Fibroblast of villous mesenchyme (primary cell): Measurements from ENCODE around the gene YPEL3. TPM values are rescaled to one million over a fixed set of nuclear protein-coding genes. Genes with fewer than 3 reads are reported as not detected.

ENCODE experiments used
- DNase-seq: peaks from one replicate; pipeline ENCODE4 v3.0.0-alpha.2; 2010; ENCODE audit warnings: low read depth
- H3K4me3 ChIP-seq: 2 replicates; pipeline ENCODE4 v1.5.1; 2011; ENCODE audit warnings: low read depth, mild to moderate bottlenecking, low read length
- total RNA-seq: library from RNA; depleted of rRNA; stranded (reverse); fragments of >200 nt; gene quantifications from 2 replicates; pipeline ENCODE4 v1.2.3, GENCODE V29; 2012
- TF ChIP-seq, protein P1 (sequence below): IDR thresholded peaks from 2 replicates; pipeline ENCODE4 v1.5.1; 2012; ENCODE audit warnings: low read depth, mild to moderate bottlenecking, low read length; ENCODE audit not compliant: insufficient read depth

Gene YPEL3
- total RNA-seq, 1 donor, result 8.6 TPM

DNA sequence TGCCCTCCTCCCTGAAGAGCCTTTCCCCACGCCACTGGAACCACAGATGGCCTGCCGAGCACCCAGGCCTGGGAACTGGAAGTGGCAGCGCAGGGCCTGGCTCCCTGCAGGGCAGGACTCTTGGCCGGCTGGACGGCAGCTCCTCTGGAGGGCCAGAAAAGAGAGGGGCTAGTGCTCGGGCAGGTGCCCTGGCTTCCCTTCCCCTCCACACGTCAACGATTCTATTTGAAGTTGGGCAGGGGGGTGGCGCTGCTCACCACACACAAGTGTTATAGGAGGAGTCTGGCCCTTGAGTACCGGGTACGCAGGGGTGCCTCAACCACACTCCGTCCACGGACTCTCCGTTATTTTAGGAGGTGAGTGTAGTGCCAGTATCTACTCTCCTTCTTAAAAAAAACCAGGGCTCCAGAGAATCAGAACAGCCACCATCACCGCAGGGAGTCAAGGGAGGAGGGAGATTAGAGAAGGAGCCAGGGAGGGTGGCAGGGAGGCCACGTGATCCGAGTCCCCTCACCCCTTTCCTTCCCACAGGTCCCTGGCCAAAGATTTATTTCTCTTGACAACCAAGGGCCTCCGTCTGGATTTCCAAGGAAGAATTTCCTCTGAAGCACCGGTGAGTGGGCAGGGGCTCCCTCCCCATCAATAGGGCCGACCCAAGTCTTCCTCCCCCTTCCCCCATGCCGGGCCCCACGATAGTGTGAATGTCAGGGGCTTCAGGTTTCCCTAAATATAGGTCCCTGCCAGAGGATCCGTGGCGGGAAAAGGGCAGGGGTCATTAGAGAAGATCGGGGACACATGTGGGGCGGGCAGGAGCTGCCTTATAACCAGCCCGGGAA is 31.9 kb downstream of the YPEL3 start:
- TF ChIP-seq, protein P1, sequence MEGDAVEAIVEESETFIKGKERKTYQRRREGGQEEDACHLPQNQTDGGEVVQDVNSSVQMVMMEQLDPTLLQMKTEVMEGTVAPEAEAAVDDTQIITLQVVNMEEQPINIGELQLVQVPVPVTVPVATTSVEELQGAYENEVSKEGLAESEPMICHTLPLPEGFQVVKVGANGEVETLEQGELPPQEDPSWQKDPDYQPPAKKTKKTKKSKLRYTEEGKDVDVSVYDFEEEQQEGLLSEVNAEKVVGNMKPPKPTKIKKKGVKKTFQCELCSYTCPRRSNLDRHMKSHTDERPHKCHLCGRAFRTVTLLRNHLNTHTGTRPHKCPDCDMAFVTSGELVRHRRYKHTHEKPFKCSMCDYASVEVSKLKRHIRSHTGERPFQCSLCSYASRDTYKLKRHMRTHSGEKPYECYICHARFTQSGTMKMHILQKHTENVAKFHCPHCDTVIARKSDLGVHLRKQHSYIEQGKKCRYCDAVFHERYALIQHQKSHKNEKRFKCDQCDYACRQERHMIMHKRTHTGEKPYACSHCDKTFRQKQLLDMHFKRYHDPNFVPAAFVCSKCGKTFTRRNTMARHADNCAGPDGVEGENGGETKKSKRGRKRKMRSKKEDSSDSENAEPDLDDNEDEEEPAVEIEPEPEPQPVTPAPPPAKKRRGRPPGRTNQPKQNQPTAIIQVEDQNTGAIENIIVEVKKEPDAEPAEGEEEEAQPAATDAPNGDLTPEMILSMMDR, result no peak
- peak; percentile 44 for DNase-seq
- H3K4me3 ChIP-seq, result peak overlapping the region; percentile 92

DNA sequence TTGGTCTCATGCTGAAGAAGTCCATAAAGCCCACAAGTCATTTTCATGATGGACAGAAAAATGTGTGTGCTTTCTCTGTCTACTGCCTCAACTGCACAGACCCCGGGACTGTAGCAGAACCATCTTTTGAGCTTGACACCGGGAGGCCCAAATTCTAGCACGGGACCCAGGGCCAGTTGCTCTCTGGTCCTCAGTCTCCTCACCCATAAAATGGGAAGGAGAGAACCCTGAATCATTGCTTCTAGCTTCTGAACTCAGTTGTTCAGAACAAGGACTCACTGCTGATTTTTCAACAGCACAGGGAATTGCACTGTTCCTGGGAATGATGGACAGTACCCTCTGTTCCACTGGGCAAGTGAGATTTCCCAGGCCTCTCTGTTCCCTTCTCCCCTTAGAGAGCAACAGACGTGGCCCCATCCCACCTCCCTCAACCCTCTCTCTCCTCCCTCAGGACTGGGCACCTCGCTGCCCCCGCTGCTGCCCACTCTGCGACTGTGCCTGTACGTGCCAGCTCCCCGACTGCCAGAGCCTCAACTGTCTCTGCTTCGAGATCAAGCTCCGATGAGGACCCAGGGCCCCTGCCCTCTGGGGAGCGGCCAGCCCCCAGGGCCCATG is 32.6 kb downstream of the YPEL3 start:
- no peak overlapping the region for H3K4me3 ChIP-seq
- no peak for DNase-seq

DNA sequence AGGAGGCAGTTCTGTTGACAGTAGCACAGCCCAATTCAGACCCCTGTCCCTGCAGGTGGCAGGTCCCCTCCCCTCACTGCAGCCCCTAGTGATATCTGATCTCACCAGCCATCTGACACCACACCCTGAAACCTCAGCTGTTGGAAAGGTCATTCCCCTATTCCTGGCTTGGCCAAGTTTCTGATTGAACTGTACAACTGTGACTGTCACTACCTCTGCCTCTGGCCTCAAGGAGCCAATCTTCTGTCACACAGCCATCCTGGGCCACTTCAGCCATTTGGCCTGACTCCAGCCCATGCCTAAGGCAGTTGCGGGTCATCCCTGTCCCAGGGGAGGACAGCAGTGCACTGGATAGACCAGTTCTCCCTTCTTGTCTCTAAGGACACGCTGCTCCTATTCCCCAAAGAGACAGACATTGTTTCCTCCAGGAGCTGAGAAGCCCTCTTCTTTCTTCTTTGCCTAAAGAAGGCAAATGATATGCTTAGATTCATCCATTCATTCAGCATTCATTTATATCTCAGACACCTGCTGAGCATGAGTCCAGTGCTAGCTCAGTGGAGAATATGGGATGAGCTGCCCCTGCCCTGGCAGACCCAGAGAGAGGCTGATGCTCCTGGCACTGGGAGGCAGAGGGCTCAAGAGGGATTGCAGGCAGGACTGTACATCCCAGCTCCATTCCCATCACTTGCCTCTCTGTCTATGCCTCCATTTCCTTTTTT is 35.0 kb downstream of the YPEL3 start:
- TF ChIP-seq, protein P1, result no peak
- no peak for DNase-seq
- no peak overlapping the region for H3K4me3 ChIP-seq

More for the DNA sequence above, 32.6 kb downstream of the YPEL3 start:
- TF ChIP-seq, protein P1, result no peak

DNA sequence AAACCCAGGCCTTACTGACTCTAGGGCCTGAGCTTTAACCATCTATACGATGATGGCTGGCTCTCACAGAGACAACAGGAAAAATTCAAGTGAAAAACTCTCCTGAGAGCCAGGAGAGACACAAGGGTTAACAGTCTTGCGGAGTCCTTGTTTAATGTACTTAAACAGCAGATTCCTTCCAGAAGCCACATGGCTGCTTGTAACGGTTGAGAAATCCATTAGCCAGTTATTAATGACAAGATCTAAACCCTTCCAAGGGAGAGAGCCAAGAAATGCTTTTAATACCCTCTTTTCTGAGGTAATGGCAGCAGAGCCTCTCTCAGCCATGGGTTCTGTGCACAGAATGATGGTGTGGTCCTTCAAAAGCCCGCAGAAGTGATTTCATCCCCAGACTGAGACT is 35.7 kb downstream of the YPEL3 start:
- TF ChIP-seq, protein P1, result no peak
- H3K4me3 ChIP-seq, result no peak overlapping the region
- peak; percentile 37 for DNase-seq

DNA sequence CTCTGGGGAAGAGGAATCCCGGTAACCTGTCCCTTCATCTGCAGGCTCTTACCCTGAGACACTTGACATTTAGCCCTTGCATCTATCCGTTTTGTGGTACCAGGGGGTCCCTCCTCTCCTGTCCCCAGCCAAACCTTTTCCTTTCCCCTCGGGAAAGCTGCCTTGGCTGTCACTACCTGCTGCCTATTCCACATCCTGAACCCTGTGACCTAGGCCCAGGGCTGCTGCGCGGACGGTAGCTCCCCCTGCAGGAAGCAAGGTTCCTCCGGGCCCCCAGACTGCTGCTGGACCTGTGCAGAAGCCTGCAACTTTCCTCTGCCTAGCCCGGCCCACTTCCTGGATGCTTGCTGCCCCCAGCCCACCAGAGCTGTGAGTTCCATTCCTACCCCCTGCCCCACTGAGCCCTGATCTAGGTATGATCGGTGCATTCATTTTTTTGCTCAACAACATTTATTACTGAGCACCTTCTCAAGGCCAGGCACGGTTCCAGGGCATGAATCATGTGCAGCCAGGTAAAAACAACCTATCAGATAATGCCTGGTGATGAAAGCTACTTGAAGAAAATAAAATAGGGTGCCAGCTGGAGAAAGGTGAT is 41.0 kb downstream of the YPEL3 start:
- DNase-seq, result peak; percentile 28
- TF ChIP-seq, protein P1, result peak; percentile 66

DNA sequence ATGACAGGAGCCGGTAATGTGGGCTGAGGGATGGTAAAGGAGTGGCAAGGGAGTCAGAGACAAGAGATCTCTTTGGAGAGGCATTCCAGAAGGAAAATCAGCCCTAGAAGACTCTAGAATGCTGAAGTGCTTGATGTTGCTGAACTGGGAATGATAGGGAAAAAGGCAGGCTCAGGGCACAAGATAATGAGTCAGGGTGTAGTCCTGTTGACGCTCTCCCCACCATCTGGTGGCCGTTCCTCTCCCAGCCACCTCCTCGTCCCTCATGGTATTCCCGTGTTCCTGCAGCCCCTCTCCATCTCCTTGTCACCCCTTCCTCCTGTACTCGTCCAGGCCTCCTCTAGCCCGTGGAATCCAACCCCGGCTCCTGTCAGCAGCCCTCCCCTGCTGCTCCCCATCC is 41.6 kb downstream of the YPEL3 start:
- DNase-seq, result no peak
- peak overlapping the region; percentile 15 for H3K4me3 ChIP-seq
- TF ChIP-seq, protein P1, result no peak

More for the DNA sequence above, 41.0 kb downstream of the YPEL3 start:
- H3K4me3 ChIP-seq, result no peak overlapping the region
